ENCODE results near the gene ADAMTS20.
"Not testable (repeated sequence)": the region's sequence is repeated elsewhere in the genome, so short reads cannot be mapped to it uniquely, and the experiment has no call there.

The ADAMTS20 gene

GRCh38 chr12:43361031-43361710 is 190.8 kb downstream of the ADAMTS20 start:
- no peak for DNase-seq

GRCh38 chr12:43360001-43360400 is 192.0 kb downstream of the ADAMTS20 start:
- not testable (repeated sequence) for DNase-seq

GRCh38 chr12:43357141-43357540 is 194.9 kb downstream of the ADAMTS20 start:
- no peak for DNase-seq

- no peak for DNase-seq
Observed at GRCh38 chr12:43352001-43352400, 200.0 kb downstream of the ADAMTS20 start.

- no peak for DNase-seq
Observed at GRCh38 chr12:43349863-43350262, 202.1 kb downstream of the ADAMTS20 start.

- no peak for DNase-seq
Observed at GRCh38 chr12:43348221-43348620, 203.8 kb downstream of the ADAMTS20 start.

GRCh38 chr12:43347026-43347425 is 205.0 kb downstream of the ADAMTS20 start:
- DNase-seq = no peak

GRCh38 chr12:43345023-43345422 is 207.0 kb downstream of the ADAMTS20 start:
- DNase-seq = no peak

- not testable (repeated sequence) for DNase-seq
Observed at GRCh38 chr12:43341785-43342313, 210.2 kb downstream of the ADAMTS20 start.

GRCh38 chr12:43338848-43339526 is 213.0 kb downstream of the ADAMTS20 start:
- DNase-seq = peak; percentile 80

GRCh38 chr12:43337571-43338444 is 214.2 kb downstream of the ADAMTS20 start:
- DNase-seq = peak; percentile 14

- peak; percentile 50 for DNase-seq
Observed at GRCh38 chr12:43336962-43337555, 214.9 kb downstream of the ADAMTS20 start.

GRCh38 chr12:43333644-43334043 is 218.4 kb downstream of the ADAMTS20 start:
- no peak for DNase-seq

- peak; percentile 70 for DNase-seq
Observed at GRCh38 chr12:43332977-43333640, 218.9 kb downstream of the ADAMTS20 start.

- no peak for DNase-seq
Observed at GRCh38 chr12:43331935-43332334, 220.1 kb downstream of the ADAMTS20 start.

- DNase-seq = peak; percentile 9
Observed at GRCh38 chr12:43329375-43329774, 222.6 kb downstream of the ADAMTS20 start.

- DNase-seq = no peak
Observed at GRCh38 chr12:43325786-43326185, 226.2 kb downstream of the ADAMTS20 start.

GRCh38 chr12:43320281-43320680 is 231.7 kb downstream of the ADAMTS20 start:
- DNase-seq = no peak

- DNase-seq = no peak
Observed at GRCh38 chr12:43318021-43318420, 234.0 kb downstream of the ADAMTS20 start.

- no peak for DNase-seq
Observed at GRCh38 chr12:43317156-43317555, 234.8 kb downstream of the ADAMTS20 start.

- no peak for DNase-seq
Observed at GRCh38 chr12:43316520-43316919, 235.5 kb downstream of the ADAMTS20 start.

GRCh38 chr12:43315961-43316360 is 236.0 kb downstream of the ADAMTS20 start:
- DNase-seq = no peak

All from EL (cell line).